Heart right ventricle (tissue), 16 donors: ENCODE data around the gene MICAL2. TPM values are rescaled to one million over a fixed set of nuclear protein-coding genes. Genes with fewer than 3 reads are reported as not detected.

Source experiments
- ATAC-seq, 8 donors: fragments of 200-7000 bp; cut with Tn5 transposase; one replicate each; pipeline ENCODE4 v1.9.1; 2020; ENCODE audit warnings: mild to moderate bottlenecking in 8 of 8, moderate library complexity in 8 of 8, moderate number of reproducible peaks in 1 of 8
- DNase-seq, 2 donors: peaks; one replicate each; pipeline ENCODE4 v3.0.0-alpha.2; 2020
- H3K27ac ChIP-seq, 10 donors: fragments of 200-600 bp; sonication (generic) in 2 of 10; one replicate each; pipeline versions ENCODE4 v1.5.0 to v1.8.0; 2020 to 2022; ENCODE audit warnings: mild to moderate bottlenecking in 3 of 10
- H3K27me3 ChIP-seq, 7 donors: fragments of 200-600 bp; one replicate each; pipeline ENCODE4 v1.8.0; 2021 to 2022; ENCODE audit warnings: mild to moderate bottlenecking in 2 of 7
- H3K36me3 ChIP-seq, 9 donors: fragments of 200-600 bp; sonication (generic) in 1 of 9; one replicate each; pipeline versions ENCODE4 v1.5.0 to v1.8.0; 2020 to 2022; ENCODE audit warnings: mild to moderate bottlenecking in 2 of 9
- H3K4me1 ChIP-seq, 9 donors: fragments of 200-600 bp; sonication (generic) in 1 of 9; one replicate each; pipeline versions ENCODE4 v1.5.0 to v1.8.0; 2020 to 2022; ENCODE audit warnings: mild to moderate bottlenecking in 4 of 9
- H3K4me3 ChIP-seq, 10 donors: fragments of 200-600 bp; sonication (generic) in 2 of 10; one replicate each; pipeline versions ENCODE4 v1.5.0 to v1.8.0; 2020 to 2022; ENCODE audit warnings: mild to moderate bottlenecking in 7 of 10, moderate library complexity in 2 of 10
- H3K9me3 ChIP-seq, 11 donors: fragments of 200-600 bp in 10 of 11; sonication (generic) in 2 of 11; one replicate each; pipeline versions ENCODE4 v1.5.0 to v1.8.0; 2013 to 2022; ENCODE audit warnings: mild to moderate bottlenecking in 2 of 11, control low read depth in 1 of 11, moderate library complexity in 1 of 11
- CTCF ChIP-seq, 9 donors: fragments of 200-600 bp; sonication (generic) in 2 of 9; IDR thresholded peaks; one replicate each; pipeline versions ENCODE4 v1.5.0 to v1.8.0; 2021 to 2022; ENCODE audit warnings: antibody characterized with exemption in 9 of 9, mild to moderate bottlenecking in 5 of 9, moderate library complexity in 1 of 9
- WGBS, 2 donors: extraction: QIAGEN DNeasy Blood & Tissue Kit; methylation state at CpG; one replicate each; pipeline ENCODE4 v1.1.7; 2013; ENCODE audit warnings: inconsistent platforms in 1 of 2; 5-methylcytosine and 5-hydroxymethylcytosine counted together
- intact Hi-C, 10 donors: fragments of 100-400 bp; cut with DNase I; formaldehyde crosslinking; loops; one replicate each; pipeline versions ENCODE4 v1.11.1 to v1.14.2; 2022
- polyA plus RNA-seq, 2 donors: library from polyadenylated mRNA; stranded (reverse); fragments of 200-250 nt; gene quantifications; one replicate each; pipeline ENCODE4 v1.2.3, GENCODE V29; 2013
- total RNA-seq, 10 donors: library from RNA; stranded (reverse); fragmentation: NEBNext Ultra II Directional in 3 of 10; extraction: Animal tissue kit (Norgen Biotek cat#: 25700) in 3 of 10; gene quantifications; one replicate each; pipeline versions ENCODE4 v1.2.1 to v1.2.4, GENCODE V29; 2021 to 2023
- donor health status: Arrhythmogenic right ventricular cardiomyopathy.
- donor health status: ischemic (EF 13 %, LVEDD 7.1; RV severe dilation, severe dysfunction).
- donor health status: healthy with polysubstance abuse.
- donor health status: DM: no; HTN: yes; CAD: no.
- donor health status: DM: no; HTN: no; CAD: no.
- donor health status: ischemic (EF 25% LVEDD 6.9; RV normal size, moderate dysfunction).
- donor health status: ischemic (EF 25% LVEDD 5.7; RV mildly dilated, moderate dysfunction).
- donor health status: healthy.
- donor health status: DM: yes; HTN: yes; CAD: no.
- donor health status: Ischemic cardiomyopathy.
- donor health status: ischemic (EF 35%, LVEDD 5.7; RV mildly dilated, moderate dysfunction).
- donor health status: nonischemic (EF 11% LVEDD 7.7; RV severe dilation, severe dysfunction).
- donor health status: DM: yes; HTN: yes; CAD: no.
- donor health status: PGD.
- donor health status: ischemic (EF 29% LVEDD 5.4; RV normal size, mild dysfunction).
- donor health status: nonischemic (EF 23%, LVEDD 6.1; RV moderate dilation, normal function).

The MICAL2 gene
- total and polyA plus RNA-seq, 12 donors = 32.5 to 95.7 (median 70.5) TPM

GRCh38 chr11:12271826-12272366 lies 161.5 kb downstream of the MICAL2 start:
- H3K9me3 ChIP-seq = no peaks in the 10 kb centered on the region
- ATAC-seq (no peak), DNase-seq (no peak)
- intact Hi-C loops = loop anchor here in 1 of 10 donors (10.0 kb wide), 1 partner anchor 477 kb away; no protein-coding TSS in a partner anchor
- no peak overlapping the region for H3K4me3 ChIP-seq
- no peaks in the 10 kb centered on the region for H3K36me3 ChIP-seq
- no peak for TF ChIP-seq CTCF (IDR thresholded peaks at IDR 0.05)
- no peak overlapping the region for H3K27ac ChIP-seq
- 97 to 98% methylated on average over 6 of the region's 6 CpGs for WGBS, 2 donors
- no peaks in the 10 kb centered on the region for H3K27me3 ChIP-seq
- peaks cover 0 to 20% (median 10%) of the 10 kb centered on the region in 9 donors for H3K4me1 ChIP-seq

GRCh38 chr11:12272821-12273617 lies 162.6 kb downstream of the MICAL2 start:
- Histone ChIP-seq H3K4me1 (peaks cover 0 to 20% (median 10%) of the 10 kb centered on the region in 9 donors), H3K36me3 (no peaks in the 10 kb centered on the region), H3K9me3 (no peaks in the 10 kb centered on the region), H3K4me3 (no peak overlapping the region), H3K27ac (no peak overlapping the region), H3K27me3 (no peaks in the 10 kb centered on the region)
- DNase-seq (no peak), ATAC-seq (no peak)
- intact Hi-C loops = loop anchor here in 1 of 10 donors (10.0 kb wide), 1 partner anchor 478 kb away; no protein-coding TSS in a partner anchor
- no peak for TF ChIP-seq CTCF (IDR thresholded peaks at IDR 0.05)
- WGBS, 2 donors = 85 to 88% methylated on average over 15 of the region's 15 CpGs

- ATAC-seq = no peak
- H3K27ac ChIP-seq = no peak overlapping the region
- no peak for DNase-seq
- no peak for TF ChIP-seq CTCF (IDR thresholded peaks at IDR 0.05)
- intact Hi-C loops = loop anchor here in 1 of 10 donors (10.0 kb wide), 1 partner anchor 479 kb away; no protein-coding TSS in a partner anchor
- WGBS, 2 donors = 92 to 100% methylated on average over 2 of the region's 2 CpGs
- H3K4me3 ChIP-seq = no peak overlapping the region
- no peaks in the 10 kb centered on the region for H3K9me3 ChIP-seq
- H3K27me3 ChIP-seq = no peaks in the 10 kb centered on the region
- H3K36me3 ChIP-seq = no peaks in the 10 kb centered on the region
- peaks cover 0 to 20% (median 9%) of the 10 kb centered on the region in 9 donors for H3K4me1 ChIP-seq
Measured at GRCh38 chr11:12273618-12273995, 163.2 kb downstream of the MICAL2 start.

- ATAC-seq (no peak), DNase-seq (no peak)
- intact Hi-C loops = loop anchor here in 1 of 10 donors (10.0 kb wide), 1 partner anchor 479 kb away; no protein-coding TSS in a partner anchor
- Histone ChIP-seq H3K27me3 (no peaks in the 10 kb centered on the region), H3K4me3 (no peak overlapping the region), H3K9me3 (no peaks in the 10 kb centered on the region), H3K27ac (no peak overlapping the region), H3K36me3 (no peaks in the 10 kb centered on the region), H3K4me1 (peaks cover 0 to 16% (median 6%) of the 10 kb centered on the region in 9 donors)
- 97 to 99% methylated on average over 3 of the region's 3 CpGs for WGBS, 2 donors
- TF ChIP-seq CTCF (IDR thresholded peaks at IDR 0.05) = no peak
Measured at GRCh38 chr11:12274056-12274455, 163.7 kb downstream of the MICAL2 start.
